ENCODE data around the gene CNTN5. TPM values are rescaled to one million over a fixed set of nuclear protein-coding genes. Genes with fewer than 3 reads are reported as not detected.

CNTN5 gene
- total and polyA plus RNA-seq, 2 experiments from 2014 or later, result 9.6 to 10.6 TPM

DNA sequence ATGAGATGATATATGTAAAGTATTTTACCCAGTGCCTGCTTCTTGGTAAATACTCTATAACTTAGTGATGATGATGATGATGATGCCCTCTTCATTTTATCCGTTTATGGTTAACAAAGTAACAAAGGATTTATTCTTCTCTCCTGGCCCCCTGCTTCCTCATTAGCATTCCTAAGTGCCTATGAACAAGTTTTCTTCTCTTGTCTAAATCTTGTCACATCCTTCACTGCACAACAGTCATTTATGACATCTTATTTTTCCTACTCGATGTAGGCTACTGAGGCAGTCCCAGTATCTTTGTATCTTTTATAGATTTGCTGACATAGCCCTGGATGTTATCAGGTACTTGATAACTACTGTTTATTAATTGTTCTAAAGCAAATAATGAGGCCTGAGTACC is 911.9 kb downstream of the CNTN5 start:
- WGBS (ENCODE audit: low lambda C conversion rate, missing lambda C conversion rate), result 79% methylated on average over 2 of the region's 2 CpGs

DNA sequence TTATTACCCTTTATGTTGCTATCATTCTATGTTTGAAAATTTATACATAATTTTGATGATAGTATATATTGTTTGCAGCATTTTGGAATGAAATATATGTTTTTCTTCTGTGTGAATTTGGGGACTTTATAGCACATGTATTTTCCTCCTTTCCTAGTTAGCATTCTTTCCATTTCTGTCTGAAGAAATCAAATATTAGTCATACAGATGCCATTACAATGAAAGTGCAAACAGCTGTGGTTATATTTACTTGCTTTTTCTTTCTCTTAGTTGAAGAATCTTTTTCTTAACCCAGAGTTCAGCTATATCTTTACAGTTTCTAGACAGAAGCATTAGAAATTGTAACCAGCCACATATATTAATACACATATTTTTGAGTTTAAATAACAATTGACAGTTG is 913.3 kb downstream of the CNTN5 start:
- TF ChIP-seq EZH2phosphoT487 (IDR thresholded peaks at IDR 0.05; ENCODE audit: low read depth, severe bottlenecking, unreplicated experiment) (no peak), EZH2 (IDR thresholded peaks at IDR 0.05; ENCODE audit: borderline replicate concordance) (no peak)
- TF ChIP-seq, protein P1, sequence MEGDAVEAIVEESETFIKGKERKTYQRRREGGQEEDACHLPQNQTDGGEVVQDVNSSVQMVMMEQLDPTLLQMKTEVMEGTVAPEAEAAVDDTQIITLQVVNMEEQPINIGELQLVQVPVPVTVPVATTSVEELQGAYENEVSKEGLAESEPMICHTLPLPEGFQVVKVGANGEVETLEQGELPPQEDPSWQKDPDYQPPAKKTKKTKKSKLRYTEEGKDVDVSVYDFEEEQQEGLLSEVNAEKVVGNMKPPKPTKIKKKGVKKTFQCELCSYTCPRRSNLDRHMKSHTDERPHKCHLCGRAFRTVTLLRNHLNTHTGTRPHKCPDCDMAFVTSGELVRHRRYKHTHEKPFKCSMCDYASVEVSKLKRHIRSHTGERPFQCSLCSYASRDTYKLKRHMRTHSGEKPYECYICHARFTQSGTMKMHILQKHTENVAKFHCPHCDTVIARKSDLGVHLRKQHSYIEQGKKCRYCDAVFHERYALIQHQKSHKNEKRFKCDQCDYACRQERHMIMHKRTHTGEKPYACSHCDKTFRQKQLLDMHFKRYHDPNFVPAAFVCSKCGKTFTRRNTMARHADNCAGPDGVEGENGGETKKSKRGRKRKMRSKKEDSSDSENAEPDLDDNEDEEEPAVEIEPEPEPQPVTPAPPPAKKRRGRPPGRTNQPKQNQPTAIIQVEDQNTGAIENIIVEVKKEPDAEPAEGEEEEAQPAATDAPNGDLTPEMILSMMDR (IDR thresholded peaks at IDR 0.05; ENCODE audit: poor library complexity), result no peak
- H3K4me2 ChIP-seq, result no peak overlapping the region

More for the DNA sequence above, 911.9 kb downstream of the CNTN5 start:
- Histone ChIP-seq H3K4me3 (no peak overlapping the region), H3K36me3 (replicated peaks; ENCODE audit: insufficient read depth, low read depth) (no peaks in the 10 kb centered on the region), H3K27ac (no peak overlapping the region), H2AFZ (no peak overlapping the region), H3K27me3 (no peaks in the 10 kb centered on the region), H3K9me3 (ENCODE audit: low read depth) (no peaks in the 10 kb centered on the region), H3K4me2 (no peak overlapping the region), H3K79me2 (no peaks in the 10 kb centered on the region), H4K20me1 (ENCODE audit: insufficient read depth, poor library complexity, severe bottlenecking) (no peaks in the 10 kb centered on the region), H3K4me1 (ENCODE audit: insufficient read depth) (no peaks in the 10 kb centered on the region), H3K9me2 (replicated peaks; ENCODE audit: insufficient read depth) (no peaks in the 10 kb centered on the region)
- no peak for DNase-seq (ENCODE audit: low spot score)
- TF ChIP-seq EZH2 (IDR thresholded peaks at IDR 0.05; ENCODE audit: borderline replicate concordance), result no peak
- TF ChIP-seq EZH2phosphoT487 (IDR thresholded peaks at IDR 0.05; ENCODE audit: low read depth, severe bottlenecking, unreplicated experiment), result no peak
- TF ChIP-seq, protein P1 (IDR thresholded peaks at IDR 0.05; ENCODE audit: poor library complexity), result no peak

DNA sequence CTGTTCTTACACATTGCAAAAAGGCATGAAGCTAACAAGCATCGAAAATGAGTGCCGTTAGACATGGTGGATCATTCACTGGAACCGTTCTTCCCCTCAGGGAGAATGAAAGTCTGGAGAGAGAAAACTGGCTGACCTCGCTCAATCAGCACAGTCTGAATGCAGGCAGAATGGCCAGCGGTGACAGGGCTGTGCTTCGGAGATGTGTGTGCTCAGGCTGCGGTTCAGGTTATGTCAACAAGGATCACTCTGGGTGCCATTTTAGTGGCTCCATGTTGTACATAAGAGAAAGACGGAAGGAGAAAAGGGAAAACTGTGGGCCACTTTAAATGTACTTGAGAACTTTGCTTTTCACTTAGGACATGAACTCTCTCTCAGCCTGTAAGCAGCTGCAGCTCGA is 916.6 kb downstream of the CNTN5 start:
- no peaks in the 10 kb centered on the region for H3K79me2 ChIP-seq
- H3K9me2 ChIP-seq (replicated peaks; ENCODE audit: insufficient read depth), result no peaks in the 10 kb centered on the region
- H3K4me3 ChIP-seq, result no peak overlapping the region
- no peaks in the 10 kb centered on the region for H3K4me1 ChIP-seq (ENCODE audit: insufficient read depth)
- no peak overlapping the region for H3K4me2 ChIP-seq
- no peak for TF ChIP-seq EZH2phosphoT487 (IDR thresholded peaks at IDR 0.05; ENCODE audit: low read depth, severe bottlenecking, unreplicated experiment)
- TF ChIP-seq, protein P1 (IDR thresholded peaks at IDR 0.05; ENCODE audit: poor library complexity), result no peak
- no peak for TF ChIP-seq EZH2 (IDR thresholded peaks at IDR 0.05; ENCODE audit: borderline replicate concordance)
- H3K9me3 ChIP-seq (ENCODE audit: low read depth), result no peaks in the 10 kb centered on the region
- no peak overlapping the region for H3K27ac ChIP-seq
- no peak for DNase-seq (ENCODE audit: low spot score)
- H3K27me3 ChIP-seq, result no peaks in the 10 kb centered on the region
- WGBS (ENCODE audit: low lambda C conversion rate, missing lambda C conversion rate), result 79% methylated on average over 9 of the region's 9 CpGs
- H3K36me3 ChIP-seq (replicated peaks; ENCODE audit: insufficient read depth, low read depth), result no peaks in the 10 kb centered on the region
- H2AFZ ChIP-seq, result no peak overlapping the region
- no peaks in the 10 kb centered on the region for H4K20me1 ChIP-seq (ENCODE audit: insufficient read depth, poor library complexity, severe bottlenecking)

More for the DNA sequence above, 913.3 kb downstream of the CNTN5 start:
- no peaks in the 10 kb centered on the region for H3K9me3 ChIP-seq (ENCODE audit: low read depth)
- H3K4me3 ChIP-seq, result no peak overlapping the region
- H3K27ac ChIP-seq, result no peak overlapping the region
- H3K4me1 ChIP-seq (ENCODE audit: insufficient read depth), result no peaks in the 10 kb centered on the region
- DNase-seq (ENCODE audit: low spot score), result no peak
- no peaks in the 10 kb centered on the region for H3K9me2 ChIP-seq (replicated peaks; ENCODE audit: insufficient read depth)
- H4K20me1 ChIP-seq (ENCODE audit: insufficient read depth, poor library complexity, severe bottlenecking), result no peaks in the 10 kb centered on the region
- H3K79me2 ChIP-seq, result no peaks in the 10 kb centered on the region
- H3K36me3 ChIP-seq (replicated peaks; ENCODE audit: insufficient read depth, low read depth), result no peaks in the 10 kb centered on the region
- no peak overlapping the region for H2AFZ ChIP-seq
- no peaks in the 10 kb centered on the region for H3K27me3 ChIP-seq

DNA sequence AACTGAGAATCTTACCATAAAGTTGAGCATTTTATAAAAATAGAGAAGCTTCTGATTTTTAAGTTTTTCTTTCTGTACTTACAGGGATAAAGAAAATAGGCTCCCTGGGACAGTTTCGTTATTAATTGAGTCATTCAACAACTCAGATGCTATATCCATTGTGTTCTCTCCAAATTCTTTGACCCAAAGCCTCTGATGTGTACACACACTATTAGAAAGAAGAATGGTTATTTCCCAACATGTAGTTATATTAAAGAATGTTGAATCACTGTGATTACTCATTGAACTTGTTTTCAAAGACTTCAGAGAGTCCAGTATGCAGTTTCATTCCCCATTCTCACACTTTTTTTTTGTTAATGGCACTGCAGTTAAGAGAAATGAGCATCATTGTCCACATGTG is 932.1 kb downstream of the CNTN5 start:
- 81% methylated on average over 1 of the region's 1 CpG for WGBS (ENCODE audit: low lambda C conversion rate, missing lambda C conversion rate)
- Histone ChIP-seq H2AFZ (no peak overlapping the region), H3K9me2 (replicated peaks; ENCODE audit: insufficient read depth) (no peaks in the 10 kb centered on the region), H3K4me2 (no peak overlapping the region), H3K79me2 (no peaks in the 10 kb centered on the region), H3K27ac (no peak overlapping the region), H3K27me3 (no peaks in the 10 kb centered on the region), H3K4me1 (ENCODE audit: insufficient read depth) (no peaks in the 10 kb centered on the region), H3K4me3 (no peak overlapping the region), H3K9me3 (ENCODE audit: low read depth) (no peaks in the 10 kb centered on the region), H4K20me1 (ENCODE audit: insufficient read depth, poor library complexity, severe bottlenecking) (no peaks in the 10 kb centered on the region), H3K36me3 (replicated peaks; ENCODE audit: insufficient read depth, low read depth) (no peaks in the 10 kb centered on the region)
- TF ChIP-seq, protein P1 (IDR thresholded peaks at IDR 0.05; ENCODE audit: poor library complexity), result no peak
- TF ChIP-seq EZH2phosphoT487 (IDR thresholded peaks at IDR 0.05; ENCODE audit: low read depth, severe bottlenecking, unreplicated experiment), result no peak
- TF ChIP-seq EZH2 (IDR thresholded peaks at IDR 0.05; ENCODE audit: borderline replicate concordance), result no peak
- DNase-seq (ENCODE audit: low spot score), result no peak

Data from hepatocyte (in vitro differentiated cells).